Transverse colon (tissue), 4 donors: Measurements from ENCODE around the gene TRIM33. TPM values are rescaled to one million over a fixed set of nuclear protein-coding genes. Genes with fewer than 3 reads are reported as not detected.
"Not testable (repeated sequence)": the region's sequence is repeated elsewhere in the genome, so short reads cannot be mapped to it uniquely, and the experiment has no call there.

Source experiments
- DNase-seq: peaks from one replicate; pipeline ENCODE4 v3.0.0-alpha.2; 2019
- H3K27ac ChIP-seq, 4 donors: fragments of 200-600 bp; sonication (generic); 2 replicates each; pipeline ENCODE4 v1.5.1; 2016 to 2018; ENCODE audit warnings: inconsistent platforms in 4 of 4
- H3K27me3 ChIP-seq: fragments of 200-600 bp; sonication (generic); 2 replicates; pipeline ENCODE4 v1.5.1; 2017; ENCODE audit warnings: inconsistent platforms
- H3K36me3 ChIP-seq, 4 donors: fragments of 200-600 bp; sonication (generic); 2 replicates each; pipeline ENCODE4 v1.5.1; 2017 to 2019; ENCODE audit warnings: inconsistent platforms in 4 of 4
- H3K4me1 ChIP-seq, 4 donors: fragments of 200-600 bp; sonication (generic); 2 replicates each; pipeline ENCODE4 v1.5.1; 2017 to 2020; ENCODE audit warnings: inconsistent platforms in 4 of 4
- H3K4me3 ChIP-seq, 4 donors: fragments of 200-600 bp; sonication (generic); 1 replicate in 1 of 4; 2 replicates in 3 of 4; pipeline versions ENCODE4 v1.5.1 to v1.6.1; 2017 to 2019; ENCODE audit warnings: inconsistent platforms in 4 of 4
- H3K9me3 ChIP-seq, 2 donors: fragments of 200-600 bp; sonication (generic); 2 replicates each; pipeline ENCODE4 v1.5.1; 2017 to 2019; ENCODE audit warnings: inconsistent platforms in 2 of 2
- EP300 ChIP-seq: sonication (generic); formaldehyde crosslinking; IDR thresholded peaks from one replicate; pipeline ENCODE4 v1.6.1; 2017; ENCODE audit warnings: antibody characterized with exemption, low read depth
- POLR2A ChIP-seq: fragments of 450-650 bp; IDR thresholded peaks from one replicate; pipeline ENCODE4 v1.6.1; 2016; ENCODE audit warnings: antibody characterized with exemption, mild to moderate bottlenecking, moderate library complexity
- POLR2AphosphoS5 ChIP-seq, 3 donors: sonication (generic); formaldehyde crosslinking; IDR thresholded peaks; one replicate each; pipeline ENCODE4 v1.6.1; 2016; ENCODE audit warnings: antibody characterized with exemption in 3 of 3
- WGBS, 2 donors: methylation state at CpG; one replicate each; pipeline ENCODE4 v1.1.5; 2018; ENCODE audit warnings: low coverage in 1 of 2; 5-methylcytosine and 5-hydroxymethylcytosine counted together
- in situ Hi-C, 4 donors: fragments of 200-750 bp; cut with MboI; loops; one replicate each; pipeline versions ENCODE4 v1.15.0 to v1.15.1; 2017; ENCODE audit warnings: low sequenced_read_pairs in 3 of 4, low pct_ligation_motif_present in 1 of 4, low pct_unique_long_range_greater_than_20kb in 1 of 4
- intact Hi-C: fragments of 100-400 bp; cut with DNase I; formaldehyde crosslinking; loops from one replicate; pipeline ENCODE4 v1.15.1; 2023; ENCODE audit warnings: low total_unique reads
- total RNA-seq, 4 donors: library from RNA; depleted of rRNA; stranded (reverse); fragments of >200 nt; gene quantifications; one replicate each; pipeline ENCODE4 v1.1.0, GENCODE V29; 2016
- TF ChIP-seq, protein P1 (sequence below), 5 experiments: fragments of 200-600 bp in 3 of 5; fragments of 450-650 bp in 2 of 5; sonication (generic) in 3 of 5; IDR thresholded peaks; 1 replicate in 2 of 5; 2 replicates in 3 of 5; pipeline ENCODE4 v1.5.1; 2016 to 2017; ENCODE audit warnings: antibody characterized with exemption in 5 of 5, inconsistent platforms in 3 of 5, mild to moderate bottlenecking in 2 of 5, moderate library complexity in 1 of 5

Gene TRIM33
- total RNA-seq, 4 donors from 2014 or later = 35.4 to 53.7 (median 44.1) TPM

DNA sequence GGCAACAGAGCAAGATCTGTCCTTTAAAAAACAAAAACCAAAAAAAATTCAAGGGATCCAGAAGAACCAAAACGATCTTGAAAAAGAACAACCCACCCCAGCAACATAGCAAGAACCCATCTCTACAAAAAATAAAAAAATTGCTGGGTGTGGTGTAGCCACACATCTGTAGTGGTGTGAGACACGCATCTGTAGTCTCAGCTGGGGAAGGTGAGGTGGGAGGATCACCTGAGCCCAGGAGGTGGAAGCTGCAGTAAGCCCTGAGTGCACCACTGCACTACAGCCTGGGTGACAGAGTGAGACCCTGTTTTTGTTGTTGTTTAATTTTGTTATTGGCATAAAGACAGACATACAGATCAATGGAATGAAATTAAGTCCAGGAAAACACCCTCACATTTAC is 22.3 kb downstream of the TRIM33 start:
- no peaks in the 10 kb centered on the region for H3K9me3 ChIP-seq
- H3K36me3 ChIP-seq = no peaks in the 10 kb centered on the region
- 72 to 76% methylated on average over 2 of the region's 2 CpGs for WGBS, 2 donors
- TF ChIP-seq, protein P1, sequence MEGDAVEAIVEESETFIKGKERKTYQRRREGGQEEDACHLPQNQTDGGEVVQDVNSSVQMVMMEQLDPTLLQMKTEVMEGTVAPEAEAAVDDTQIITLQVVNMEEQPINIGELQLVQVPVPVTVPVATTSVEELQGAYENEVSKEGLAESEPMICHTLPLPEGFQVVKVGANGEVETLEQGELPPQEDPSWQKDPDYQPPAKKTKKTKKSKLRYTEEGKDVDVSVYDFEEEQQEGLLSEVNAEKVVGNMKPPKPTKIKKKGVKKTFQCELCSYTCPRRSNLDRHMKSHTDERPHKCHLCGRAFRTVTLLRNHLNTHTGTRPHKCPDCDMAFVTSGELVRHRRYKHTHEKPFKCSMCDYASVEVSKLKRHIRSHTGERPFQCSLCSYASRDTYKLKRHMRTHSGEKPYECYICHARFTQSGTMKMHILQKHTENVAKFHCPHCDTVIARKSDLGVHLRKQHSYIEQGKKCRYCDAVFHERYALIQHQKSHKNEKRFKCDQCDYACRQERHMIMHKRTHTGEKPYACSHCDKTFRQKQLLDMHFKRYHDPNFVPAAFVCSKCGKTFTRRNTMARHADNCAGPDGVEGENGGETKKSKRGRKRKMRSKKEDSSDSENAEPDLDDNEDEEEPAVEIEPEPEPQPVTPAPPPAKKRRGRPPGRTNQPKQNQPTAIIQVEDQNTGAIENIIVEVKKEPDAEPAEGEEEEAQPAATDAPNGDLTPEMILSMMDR (IDR thresholded peaks at IDR 0.05) = no peak
- TF ChIP-seq POLR2AphosphoS5 (IDR thresholded peaks at IDR 0.05) = no peak
- no peak for TF ChIP-seq POLR2A
- no peak for TF ChIP-seq EP300
- H3K27me3 ChIP-seq = no peaks in the 10 kb centered on the region
- no peak overlapping the region for H3K27ac ChIP-seq
- intact Hi-C loops (no loop called here), in situ Hi-C loops (no loop called here)
- H3K4me3 ChIP-seq = no peak overlapping the region
- peaks cover 0 to 17% (median 0%) of the 10 kb centered on the region in 4 donors for H3K4me1 ChIP-seq
- no peak for DNase-seq

DNA sequence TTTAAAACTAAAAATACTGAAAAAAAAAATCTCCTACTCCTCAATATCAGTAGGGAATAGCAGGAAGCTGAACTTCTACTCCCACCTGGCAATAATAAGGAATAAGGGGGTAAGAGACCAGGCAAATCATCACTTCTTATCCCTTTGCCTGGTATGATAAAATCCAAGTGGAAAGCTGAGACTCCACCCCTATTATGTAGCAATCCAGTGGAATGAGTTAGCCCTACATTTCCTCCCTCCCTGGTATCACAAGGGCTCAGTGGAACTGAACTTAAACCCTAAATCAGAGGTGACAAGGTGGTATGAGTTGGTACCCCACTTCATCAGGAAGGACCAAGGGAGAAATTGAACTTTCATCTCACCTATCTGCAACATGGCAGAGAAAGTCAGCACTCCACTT is 25.7 kb downstream of the TRIM33 start:
- intact Hi-C loops (no loop called here), in situ Hi-C loops (no loop called here)
- TF ChIP-seq POLR2AphosphoS5 (IDR thresholded peaks at IDR 0.05) (no peak), EP300 (no peak), POLR2A (no peak)
- TF ChIP-seq, protein P1 (IDR thresholded peaks at IDR 0.05) = no peak
- no peak for DNase-seq
- Histone ChIP-seq H3K27ac (no peak overlapping the region), H3K9me3 (no peaks in the 10 kb centered on the region), H3K36me3 (no peaks in the 10 kb centered on the region), H3K27me3 (no peaks in the 10 kb centered on the region), H3K4me1 (peaks cover 0 to 9% (median 0%) of the 10 kb centered on the region in 4 donors), H3K4me3 (no peak overlapping the region)

DNA sequence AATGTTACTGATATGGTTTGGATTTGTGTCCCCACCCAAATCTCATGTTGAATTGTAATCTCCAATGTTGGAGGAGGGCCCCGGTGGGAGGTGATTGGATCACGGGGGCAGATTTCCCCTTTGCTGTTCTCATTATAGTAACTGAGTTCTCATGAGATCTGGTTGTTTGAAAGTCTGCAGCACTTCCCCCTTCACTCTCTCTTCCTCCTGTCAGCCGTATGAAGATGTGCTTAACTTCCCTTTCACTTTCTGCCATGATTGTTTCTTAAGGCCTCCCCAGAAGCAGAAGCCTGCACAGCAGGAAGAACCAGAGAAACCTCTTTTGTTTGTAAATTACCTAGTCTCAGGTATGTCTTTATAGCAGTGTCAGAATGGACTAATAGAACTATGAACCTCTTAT is 28.4 kb downstream of the TRIM33 start:
- no peaks in the 10 kb centered on the region for H3K36me3 ChIP-seq
- in situ Hi-C loops (no loop called here), intact Hi-C loops (no loop called here)
- 57 to 80% methylated on average over 3 of the region's 3 CpGs for WGBS, 2 donors
- H3K9me3 ChIP-seq = no peaks in the 10 kb centered on the region
- no peaks in the 10 kb centered on the region for H3K27me3 ChIP-seq
- no peak overlapping the region for H3K4me3 ChIP-seq
- TF ChIP-seq EP300 (no peak), POLR2A (no peak), POLR2AphosphoS5 (IDR thresholded peaks at IDR 0.05) (no peak)
- TF ChIP-seq, protein P1 (IDR thresholded peaks at IDR 0.05) = no peak
- DNase-seq = no peak
- no peak overlapping the region for H3K27ac ChIP-seq
- H3K4me1 ChIP-seq = peaks cover 0 to 6% (median 0%) of the 10 kb centered on the region in 4 donors

DNA sequence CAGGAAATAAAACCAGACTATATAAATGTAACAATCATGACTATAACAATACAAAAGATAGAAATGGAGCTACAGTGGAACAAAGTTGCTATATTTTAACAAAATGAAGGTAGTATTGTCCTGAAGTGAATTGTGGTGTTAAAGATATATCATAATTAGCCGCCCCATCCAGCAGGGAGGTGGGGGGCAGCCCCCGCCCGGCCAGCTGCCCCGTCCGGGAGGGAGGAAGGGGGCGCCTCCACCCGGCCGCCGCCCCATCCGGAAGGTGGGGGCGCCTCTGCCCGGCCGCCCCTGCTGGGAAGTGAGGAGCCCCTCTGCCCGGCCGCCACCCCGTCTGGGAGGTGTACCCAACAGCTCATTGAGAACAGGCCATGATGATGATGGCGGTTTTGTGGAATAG is 31.4 kb downstream of the TRIM33 start:
- in situ Hi-C loops, DNase-seq, H3K36me3 ChIP-seq, intact Hi-C loops, H3K9me3 ChIP-seq, H3K4me3 ChIP-seq, H3K27ac ChIP-seq, H3K27me3 ChIP-seq: not testable (repeated sequence)
- WGBS, 2 donors = 95 to 100% methylated on average over 2 to 17 of the region's 17 CpGs
- peaks cover 0 to 21% (median 0%) of the 10 kb centered on the region in 4 donors for H3K4me1 ChIP-seq

DNA sequence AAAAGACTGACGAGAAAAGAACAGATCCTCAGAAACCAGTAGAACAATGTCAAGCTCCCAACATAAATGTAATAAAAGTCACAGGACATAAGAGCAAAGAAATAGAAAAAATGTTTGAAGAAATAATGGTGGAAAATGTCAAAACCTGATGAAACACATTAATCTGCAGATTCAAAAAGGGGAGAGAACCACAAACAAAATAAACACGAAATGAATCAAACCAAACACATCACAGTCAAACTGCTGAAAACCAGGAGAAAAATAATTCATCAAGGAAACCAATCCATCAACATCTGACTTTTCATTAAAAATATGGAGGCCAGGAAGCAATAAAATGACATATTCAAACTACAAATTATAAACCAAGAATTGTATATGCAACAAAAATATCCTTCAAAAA is 31.9 kb downstream of the TRIM33 start:
- TF ChIP-seq POLR2AphosphoS5 (IDR thresholded peaks at IDR 0.05) (no peak), POLR2A (no peak), EP300 (no peak)
- TF ChIP-seq, protein P1 (IDR thresholded peaks at IDR 0.05) = no peak
- 85 to 94% methylated on average over 2 of the region's 2 CpGs for WGBS, 2 donors
- intact Hi-C loops = no loop called here

More for the DNA sequence above, 31.9 kb downstream of the TRIM33 start:
- Histone ChIP-seq H3K36me3 (no peaks in the 10 kb centered on the region), H3K4me1 (peaks cover 0 to 21% (median 0%) of the 10 kb centered on the region in 4 donors), H3K9me3 (no peaks in the 10 kb centered on the region), H3K27me3 (no peaks in the 10 kb centered on the region), H3K27ac (no peak overlapping the region), H3K4me3 (no peak overlapping the region)
- no peak for DNase-seq
- in situ Hi-C loops = no loop called here
